HL-60 (cell line): ENCODE measurements around the gene KLHL20.

ENCODE experiments used
- CTCF ChIP-seq: IDR thresholded peaks from one replicate; pipeline ENCODE4 v1.5.1; 2011; ENCODE audit warnings: low read length, control low read depth, inconsistent platforms; ENCODE audit not compliant: insufficient read depth
- REST ChIP-seq: IDR thresholded peaks from 2 replicates; pipeline ENCODE4 v1.6.1; 2012; ENCODE audit warnings: low read depth; ENCODE audit not compliant: insufficient replicate concordance

GRCh38 chr1:173758980-173759379 lies 44.2 kb downstream of the KLHL20 start:
- TF ChIP-seq CTCF (no peak), REST (no peak)
